Peyer's patch (tissue), 4 donors: ENCODE measurements around the gene MDFIC.

Experiments used
- CTCF ChIP-seq, 6 experiments: fragments of 450-650 bp in 4 of 6; fragments of 200-600 bp in 2 of 6; sonication (generic) in 1 of 6; IDR thresholded peaks; one replicate each; pipeline ENCODE4 v1.5.1; 2017 to 2019; ENCODE audit warnings: antibody characterized with exemption in 6 of 6, mild to moderate bottlenecking in 3 of 6, moderate library complexity in 1 of 6
- POLR2A ChIP-seq, 2 donors: fragments of 450-650 bp; IDR thresholded peaks; one replicate each; pipeline ENCODE4 v1.5.1; 2017; ENCODE audit warnings: antibody characterized with exemption in 2 of 2, mild to moderate bottlenecking in 2 of 2, moderate library complexity in 2 of 2

GRCh38 chr7:114928060-114928459 lies 6.2 kb downstream of the MDFIC start:
- TF ChIP-seq CTCF (IDR thresholded peaks at IDR 0.05) (no peak), POLR2A (IDR thresholded peaks at IDR 0.05) (no peak)
